MM.1S (cell line): ENCODE results near the gene FN3K.

Experiments
- CTCF ChIP-seq: fragments of 300-600 bp; sonication (generic); IDR thresholded peaks from 2 replicates; pipeline ENCODE4 v1.5.1; 2016; ENCODE audit warnings: antibody characterized with exemption, low read length, mixed read lengths
- EZH2 ChIP-seq: fragments of 300-600 bp; sonication (generic); optimal IDR thresholded peaks from 2 replicates; pipeline ENCODE3; 2017; ENCODE audit warnings: low read depth, mild to moderate bottlenecking, antibody characterized with exemption, low read length, mixed read lengths
- EZH2phosphoT487 ChIP-seq: fragments of 300-600 bp; sonication (generic); IDR thresholded peaks from 2 replicates; pipeline ENCODE4 v1.6.1; 2018; ENCODE audit warnings: antibody characterized with exemption, low read length

GRCh38 chr17:82767041-82767754 lies 31.8 kb downstream of the FN3K start:
- TF ChIP-seq CTCF: peak; percentile 56
- no peak for TF ChIP-seq EZH2
- no peak for TF ChIP-seq EZH2phosphoT487
